SK-N-MC (cell line): ENCODE measurements around the gene LRMDA.

ENCODE experiments used
- EZH2 ChIP-seq: fragments of 200-600 bp; sonication (generic); IDR thresholded peaks from one replicate; pipeline ENCODE4 v1.6.1; 2017; ENCODE audit warnings: antibody characterized with exemption
- POLR2AphosphoS5 ChIP-seq: IDR thresholded peaks from 2 replicates; pipeline ENCODE4 v1.6.1; 2012; ENCODE audit warnings: mild to moderate bottlenecking, low read depth, low read length, borderline replicate concordance

DNA sequence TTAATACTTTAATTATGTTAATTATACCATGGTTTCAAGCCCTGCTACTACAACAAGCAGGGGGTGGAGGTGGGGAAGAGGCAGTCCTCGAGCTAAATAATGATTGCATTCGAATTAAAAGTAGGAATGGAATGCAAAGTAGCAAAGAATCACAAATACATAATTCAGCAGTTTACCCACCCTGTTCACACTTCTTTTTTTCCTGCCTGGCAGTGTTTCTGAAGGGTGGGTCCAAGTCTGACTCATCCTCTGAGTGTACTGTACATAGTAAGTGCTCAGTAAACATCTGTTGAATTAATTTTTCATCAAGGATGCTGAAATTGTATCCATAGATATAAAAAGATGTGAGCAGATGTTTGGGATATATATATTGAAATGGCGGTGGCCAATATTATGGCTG, 778.8 kb downstream of the LRMDA start:
- no peak for TF ChIP-seq POLR2AphosphoS5
- TF ChIP-seq EZH2 = no peak
